Gastrocnemius medialis (tissue), 4 donors: ENCODE data around the gene DBF4B. TPM values are rescaled to one million over a fixed set of nuclear protein-coding genes. Genes with fewer than 3 reads are reported as not detected.
"Not testable (repeated sequence)": the region's sequence is repeated elsewhere in the genome, so short reads cannot be mapped to it uniquely, and the experiment has no call there.

Experiments
- ATAC-seq, 2 donors: fragments of 150-250 bp; one replicate each; pipeline ENCODE4 v1.9.1; 2016
- DNase-seq, 2 donors: peaks; one replicate each; pipeline ENCODE4 v3.0.0-alpha.2; 2019
- H3K27ac ChIP-seq, 4 donors: fragments of 200-600 bp; sonication (generic); 1 replicate in 1 of 4; 2 replicates in 3 of 4; pipeline ENCODE4 v1.5.1; 2016 to 2018; ENCODE audit warnings: mild to moderate bottlenecking in 2 of 4, moderate library complexity in 1 of 4
- H3K27me3 ChIP-seq, 3 donors: fragments of 200-600 bp; sonication (generic) in 2 of 3; 1 replicate in 1 of 3; 2 replicates in 2 of 3; pipeline versions ENCODE4 v1.5.1 to v1.6.0; 2016 to 2019; ENCODE audit warnings: mild to moderate bottlenecking in 1 of 3, moderate library complexity in 1 of 3
- H3K36me3 ChIP-seq, 2 donors: fragments of 200-600 bp; sonication (generic) in 1 of 2; one replicate each; pipeline ENCODE4 v1.5.1; 2017 to 2018
- H3K4me1 ChIP-seq, 2 donors: fragments of 200-600 bp; sonication (generic) in 1 of 2; one replicate each; pipeline ENCODE4 v1.5.1; 2016 to 2017; ENCODE audit warnings: mild to moderate bottlenecking in 2 of 2
- H3K4me3 ChIP-seq, 4 donors: fragments of 200-600 bp; sonication (generic) in 3 of 4; 1 replicate in 1 of 4; 2 replicates in 3 of 4; pipeline ENCODE4 v1.5.1; 2016 to 2019; ENCODE audit warnings: mild to moderate bottlenecking in 2 of 4
- H3K9me3 ChIP-seq, 3 donors: fragments of 200-600 bp; sonication (generic) in 2 of 3; 1 replicate in 1 of 3; 2 replicates in 2 of 3; pipeline ENCODE4 v1.5.1; 2016 to 2019
- CTCF ChIP-seq, 5 experiments: fragments of 450-650 bp in 3 of 5; fragments of 200-600 bp in 2 of 5; sonication (generic) in 2 of 5; IDR thresholded peaks in 4 of 5; conservative IDR thresholded peaks in 1 of 5; 1 replicate in 4 of 5; 2 replicates in 1 of 5; pipeline ENCODE4 v1.5.1; 2016 to 2019; ENCODE audit warnings: antibody characterized with exemption in 5 of 5, mild to moderate bottlenecking in 3 of 5, moderate library complexity in 3 of 5
- POLR2A ChIP-seq, 2 donors: fragments of 450-650 bp; IDR thresholded peaks; one replicate each; pipeline ENCODE4 v1.6.1; 2017; ENCODE audit warnings: antibody characterized with exemption in 2 of 2, mild to moderate bottlenecking in 2 of 2, moderate library complexity in 2 of 2
- in situ Hi-C, 4 donors: fragments of 200-750 bp; cut with MboI; loops; one replicate each; pipeline versions ENCODE4 v1.15.0 to v1.8.0; 2017; ENCODE audit warnings: low sequenced_read_pairs in 4 of 4
- intact Hi-C: fragments of 100-400 bp; cut with DNase I; formaldehyde crosslinking; loops from one replicate; pipeline ENCODE4 v1.15.1; 2023; ENCODE audit warnings: low total_unique reads
- total RNA-seq, 4 donors: library from RNA; depleted of rRNA; stranded (reverse); fragments of >200 nt; gene quantifications; one replicate each; pipeline versions ENCODE4 v1.1.0 to v1.2.3, GENCODE V29; 2016

DBF4B gene
- total RNA-seq, 4 donors from 2014 or later: 0.63 to 2.9 (median 1.7) TPM

- intact Hi-C loops (no loop called here), in situ Hi-C loops (no loop called here)
- TF ChIP-seq POLR2A (IDR thresholded peaks at IDR 0.05) (no peak), CTCF (IDR thresholded peaks at IDR 0.05 in 4 of 5, conservative IDR thresholded peaks at IDR 0.05 in 1 of 5) (no peak)
- no peak for ATAC-seq
- Histone ChIP-seq H3K27me3 (no peaks in the 10 kb centered on the region), H3K36me3 (no peaks in the 10 kb centered on the region), H3K27ac (no peak overlapping the region), H3K4me1 (peaks cover 7 to 8% of the 10 kb centered on the region in 2 donors), H3K9me3 (no peaks in the 10 kb centered on the region), H3K4me3 (no peak overlapping the region)
- no peak for DNase-seq
Measured at GRCh38 chr17:44693609-44694008, 14.9 kb upstream of the DBF4B start.

GRCh38 chr17:44700288-44700687, 8.2 kb upstream of the DBF4B start:
- ATAC-seq, intact Hi-C loops: not testable (repeated sequence)

GRCh38 chr17:44707755-44708400, 587 bp upstream of the DBF4B start:
- intact Hi-C loops: loop anchor here (1.0 kb wide), 1 partner anchor 19 kb away; the partner anchor contains the start of gene CCDC43

More at GRCh38 chr17:44700288-44700687, 8.2 kb upstream of the DBF4B start:
- H3K27me3 ChIP-seq, H3K27ac ChIP-seq, H3K36me3 ChIP-seq, H3K9me3 ChIP-seq, DNase-seq, H3K4me1 ChIP-seq, H3K4me3 ChIP-seq, in situ Hi-C loops: not testable (repeated sequence)

GRCh38 chr17:44719444-44719843, 11.0 kb downstream of the DBF4B start:
- DNase-seq: no peak
- no peaks in the 10 kb centered on the region for H3K27me3 ChIP-seq
- in situ Hi-C loops: no loop called here
- TF ChIP-seq CTCF (IDR thresholded peaks at IDR 0.05 in 4 of 5, conservative IDR thresholded peaks at IDR 0.05 in 1 of 5): no peak
- TF ChIP-seq POLR2A (IDR thresholded peaks at IDR 0.05): no peak
- H3K4me1 ChIP-seq: no peaks in the 10 kb centered on the region
- H3K36me3 ChIP-seq: peaks cover 0 to 8% of the 10 kb centered on the region in 2 donors
- H3K4me3 ChIP-seq: no peak overlapping the region
- ATAC-seq: no peak
- no peak overlapping the region for H3K27ac ChIP-seq
- intact Hi-C loops: no loop called here
- H3K9me3 ChIP-seq: no peaks in the 10 kb centered on the region

More at GRCh38 chr17:44707755-44708400, 587 bp upstream of the DBF4B start:
- peaks cover 10 to 11% of the 10 kb centered on the region in 2 donors for H3K4me1 ChIP-seq
- ATAC-seq (peak in 1 of 2 donors; percentile 16), DNase-seq (no peak)
- H3K9me3 ChIP-seq: no peaks in the 10 kb centered on the region
- no peak for TF ChIP-seq CTCF (IDR thresholded peaks at IDR 0.05 in 4 of 5, conservative IDR thresholded peaks at IDR 0.05 in 1 of 5)
- no peak for TF ChIP-seq POLR2A (IDR thresholded peaks at IDR 0.05)
- in situ Hi-C loops: no loop called here
- peak overlapping the region; percentile 78 to 86 (median 84) for H3K27ac ChIP-seq
- H3K36me3 ChIP-seq: no peaks in the 10 kb centered on the region
- H3K27me3 ChIP-seq: no peaks in the 10 kb centered on the region
- peak overlapping the region; percentile 64 to 88 (median 82) for H3K4me3 ChIP-seq

- Histone ChIP-seq H3K4me3 (no peak overlapping the region), H3K9me3 (no peaks in the 10 kb centered on the region), H3K27ac (no peak overlapping the region), H3K36me3 (peaks cover 0 to 8% of the 10 kb centered on the region in 2 donors), H3K4me1 (no peaks in the 10 kb centered on the region), H3K27me3 (no peaks in the 10 kb centered on the region)
- intact Hi-C loops (no loop called here), in situ Hi-C loops (no loop called here)
- DNase-seq (no peak), ATAC-seq (no peak)
- TF ChIP-seq POLR2A (IDR thresholded peaks at IDR 0.05) (no peak), CTCF (IDR thresholded peaks at IDR 0.05 in 4 of 5, conservative IDR thresholded peaks at IDR 0.05 in 1 of 5) (no peak)
Measured at GRCh38 chr17:44722254-44722653, 13.8 kb downstream of the DBF4B start.

- H3K9me3 ChIP-seq, in situ Hi-C loops, H3K27me3 ChIP-seq, DNase-seq, H3K4me3 ChIP-seq, intact Hi-C loops, H3K27ac ChIP-seq, ATAC-seq, H3K4me1 ChIP-seq: not testable (repeated sequence)
- H3K36me3 ChIP-seq: peaks cover 0 to 15% of the 10 kb centered on the region in 2 donors
Measured at GRCh38 chr17:44726121-44726520, 17.7 kb downstream of the DBF4B start.
